ENCODE data around the gene TP53I13. TPM values are rescaled to one million over a fixed set of nuclear protein-coding genes. Genes with fewer than 3 reads are reported as not detected.
A peak's percentile ranks its signal among the peaks of the same experiment; 100 is the strongest.
"Not testable (repeated sequence)": the region's sequence is repeated elsewhere in the genome, so short reads cannot be mapped to it uniquely, and the experiment has no call there.

The TP53I13 gene
- total and polyA plus RNA-seq, 2 donors (not counting 1 experiment from before 2014, with no cell fraction given) = 11.1 to 51.5 TPM

DNA sequence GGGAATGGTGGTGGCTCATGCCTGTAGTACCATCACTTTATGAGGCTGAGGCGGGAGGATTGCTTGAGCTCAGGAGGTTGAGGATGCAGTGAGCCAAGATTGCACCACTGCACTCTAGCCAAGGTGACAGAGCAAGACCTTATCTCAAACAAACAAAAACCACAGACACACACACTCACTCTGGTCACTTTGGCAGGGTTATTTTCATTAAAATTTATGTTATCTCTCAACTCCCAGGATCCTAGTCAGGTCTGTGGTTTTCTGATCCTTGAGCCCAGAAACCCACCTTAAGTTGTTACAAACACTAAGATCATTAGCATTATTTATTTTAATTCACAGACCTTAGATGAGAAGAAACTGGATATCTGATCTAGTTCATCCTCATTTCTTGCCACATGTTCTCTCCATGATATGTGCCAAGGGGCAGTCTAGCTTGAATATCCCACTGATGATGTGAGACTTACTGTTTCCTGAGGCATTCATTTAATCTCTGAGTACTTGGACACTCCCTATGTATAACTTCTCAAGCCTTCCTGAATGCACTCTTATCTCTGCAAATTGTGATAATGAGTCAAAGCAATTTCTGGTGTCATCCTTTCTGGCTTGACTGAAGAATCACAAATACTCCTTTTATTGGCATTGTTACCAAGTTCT lies 11.3 kb upstream of the TP53I13 start:
- Histone ChIP-seq H4K20me1 (ENCODE audit: control insufficient read depth, extremely low read depth, insufficient read depth, low read length) (no peaks in the 10 kb centered on the region), H3K4me2 (ENCODE audit: extremely low read depth, insufficient read depth, low read length) (no peak overlapping the region), H3K27ac (ENCODE audit: insufficient read depth, low read length) (no peak overlapping the region), H3K4me1 (ENCODE audit: control insufficient read depth, extremely low read depth, insufficient read depth, low read length) (no peaks in the 10 kb centered on the region), H3K9me3 (ENCODE audit: control insufficient read depth, insufficient read depth, low read depth, low read length) (no peaks in the 10 kb centered on the region), H3K9ac (ENCODE audit: insufficient read depth, low read length) (no peak overlapping the region), H2AFZ (ENCODE audit: low read length) (no peak overlapping the region), H3K27me3 (ENCODE audit: control insufficient read depth, insufficient read depth, low read length) (no peaks in the 10 kb centered on the region), H3K4me3 (replicated peaks in 1 of 4; ENCODE audit: control extremely low read depth in 1 of 4, insufficient read depth in 1 of 4, low read depth in 3 of 4, low read length in 4 of 4) (no peak overlapping the region), H3K79me2 (ENCODE audit: control insufficient read depth, insufficient read depth, low read length) (no peaks in the 10 kb centered on the region), H3K36me3 (ENCODE audit: control insufficient read depth, insufficient read depth, low read length) (no peaks in the 10 kb centered on the region)
- DNase-seq (ENCODE audit: low read depth in 2 of 2) = peak in 1 of 2 donors; percentile 72
- TF ChIP-seq, protein P1, sequence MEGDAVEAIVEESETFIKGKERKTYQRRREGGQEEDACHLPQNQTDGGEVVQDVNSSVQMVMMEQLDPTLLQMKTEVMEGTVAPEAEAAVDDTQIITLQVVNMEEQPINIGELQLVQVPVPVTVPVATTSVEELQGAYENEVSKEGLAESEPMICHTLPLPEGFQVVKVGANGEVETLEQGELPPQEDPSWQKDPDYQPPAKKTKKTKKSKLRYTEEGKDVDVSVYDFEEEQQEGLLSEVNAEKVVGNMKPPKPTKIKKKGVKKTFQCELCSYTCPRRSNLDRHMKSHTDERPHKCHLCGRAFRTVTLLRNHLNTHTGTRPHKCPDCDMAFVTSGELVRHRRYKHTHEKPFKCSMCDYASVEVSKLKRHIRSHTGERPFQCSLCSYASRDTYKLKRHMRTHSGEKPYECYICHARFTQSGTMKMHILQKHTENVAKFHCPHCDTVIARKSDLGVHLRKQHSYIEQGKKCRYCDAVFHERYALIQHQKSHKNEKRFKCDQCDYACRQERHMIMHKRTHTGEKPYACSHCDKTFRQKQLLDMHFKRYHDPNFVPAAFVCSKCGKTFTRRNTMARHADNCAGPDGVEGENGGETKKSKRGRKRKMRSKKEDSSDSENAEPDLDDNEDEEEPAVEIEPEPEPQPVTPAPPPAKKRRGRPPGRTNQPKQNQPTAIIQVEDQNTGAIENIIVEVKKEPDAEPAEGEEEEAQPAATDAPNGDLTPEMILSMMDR (conservative IDR thresholded peaks at IDR 0.05 in 1 of 2, IDR thresholded peaks at IDR 0.05 in 1 of 2; ENCODE audit: low read depth in 1 of 2, low read length in 2 of 2) = no peak
- TF ChIP-seq EZH2 (IDR thresholded peaks at IDR 0.05; ENCODE audit: low read length, missing control alignments) = no peak

DNA sequence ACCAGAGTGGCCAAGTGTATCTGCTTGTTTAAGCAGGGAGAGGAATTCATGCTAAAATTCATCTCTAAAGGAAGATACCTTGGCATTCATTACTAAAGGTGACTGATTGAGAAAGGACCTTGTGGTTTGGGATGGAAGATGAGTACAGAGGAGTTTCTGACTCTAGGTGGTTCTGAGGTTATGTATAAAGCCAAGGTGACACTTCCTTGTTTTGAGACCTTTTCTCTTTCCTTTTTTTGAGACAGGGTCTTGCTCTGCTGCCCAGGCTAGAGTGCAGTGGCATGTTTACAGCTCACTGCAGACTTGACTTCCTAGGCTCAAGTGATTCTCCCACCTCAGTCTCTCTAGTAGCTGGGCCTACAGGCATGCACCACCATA lies 10.8 kb upstream of the TP53I13 start:
- no peak for TF ChIP-seq EZH2 (IDR thresholded peaks at IDR 0.05; ENCODE audit: low read length, missing control alignments)
- TF ChIP-seq, protein P1 (conservative IDR thresholded peaks at IDR 0.05 in 1 of 2, IDR thresholded peaks at IDR 0.05 in 1 of 2; ENCODE audit: low read depth in 1 of 2, low read length in 2 of 2) = no peak
- H2AFZ ChIP-seq (ENCODE audit: low read length) = no peak overlapping the region
- no peaks in the 10 kb centered on the region for H3K79me2 ChIP-seq (ENCODE audit: control insufficient read depth, insufficient read depth, low read length)
- no peak overlapping the region for H3K4me3 ChIP-seq (replicated peaks in 1 of 4; ENCODE audit: control extremely low read depth in 1 of 4, insufficient read depth in 1 of 4, low read depth in 3 of 4, low read length in 4 of 4)
- no peaks in the 10 kb centered on the region for H4K20me1 ChIP-seq (ENCODE audit: control insufficient read depth, extremely low read depth, insufficient read depth, low read length)
- no peaks in the 10 kb centered on the region for H3K27me3 ChIP-seq (ENCODE audit: control insufficient read depth, insufficient read depth, low read length)
- no peak for DNase-seq (ENCODE audit: low read depth in 2 of 2)
- H3K4me1 ChIP-seq (ENCODE audit: control insufficient read depth, extremely low read depth, insufficient read depth, low read length) = no peaks in the 10 kb centered on the region
- no peak overlapping the region for H3K4me2 ChIP-seq (ENCODE audit: extremely low read depth, insufficient read depth, low read length)
- peaks cover 2% of the 10 kb centered on the region for H3K36me3 ChIP-seq (ENCODE audit: control insufficient read depth, insufficient read depth, low read length)
- H3K9me3 ChIP-seq (ENCODE audit: control insufficient read depth, insufficient read depth, low read depth, low read length) = no peaks in the 10 kb centered on the region
- H3K9ac ChIP-seq (ENCODE audit: insufficient read depth, low read length) = no peak overlapping the region
- no peak overlapping the region for H3K27ac ChIP-seq (ENCODE audit: insufficient read depth, low read length)

DNA sequence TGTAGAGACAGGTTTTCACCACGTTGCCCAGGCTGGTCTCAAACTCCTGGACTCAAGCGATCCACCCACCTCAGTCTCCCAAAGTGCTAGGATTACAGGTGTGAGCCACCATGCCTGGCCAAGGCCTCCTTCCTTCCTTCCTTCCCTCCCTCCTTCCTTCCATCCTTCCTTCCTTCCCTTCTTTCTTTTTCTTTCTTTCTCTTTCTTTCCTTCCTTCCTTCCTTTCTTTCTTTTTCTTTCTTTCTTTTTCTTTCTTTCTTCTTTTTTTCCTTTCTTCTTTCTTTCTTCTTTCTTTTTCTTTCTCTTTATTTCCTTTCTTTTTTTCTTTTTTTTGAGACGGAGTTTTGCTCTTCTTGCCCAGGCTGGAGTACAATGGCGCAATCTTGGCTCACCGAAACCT lies 10.4 kb upstream of the TP53I13 start:
- H3K4me3 ChIP-seq (replicated peaks in 1 of 4; ENCODE audit: control extremely low read depth in 1 of 4, insufficient read depth in 1 of 4, low read depth in 3 of 4, low read length in 4 of 4) = not testable (repeated sequence)

More for the DNA sequence above, 10.4 kb upstream of the TP53I13 start:
- not testable (repeated sequence) for H2AFZ ChIP-seq (ENCODE audit: low read length); H3K27me3 ChIP-seq (ENCODE audit: control insufficient read depth, insufficient read depth, low read length); H3K36me3 ChIP-seq (ENCODE audit: control insufficient read depth, insufficient read depth, low read length); H3K79me2 ChIP-seq (ENCODE audit: control insufficient read depth, insufficient read depth, low read length); H3K27ac ChIP-seq (ENCODE audit: insufficient read depth, low read length); H4K20me1 ChIP-seq (ENCODE audit: control insufficient read depth, extremely low read depth, insufficient read depth, low read length); H3K9ac ChIP-seq (ENCODE audit: insufficient read depth, low read length); H3K4me1 ChIP-seq (ENCODE audit: control insufficient read depth, extremely low read depth, insufficient read depth, low read length); DNase-seq (ENCODE audit: low read depth in 2 of 2); H3K4me2 ChIP-seq (ENCODE audit: extremely low read depth, insufficient read depth, low read length); H3K9me3 ChIP-seq (ENCODE audit: control insufficient read depth, insufficient read depth, low read depth, low read length)

Measured in fibroblast of lung (primary cell).